Effector CD8-positive, alpha-beta T cell (primary cell): ENCODE measurements around the gene NCKAP5.

Experiments used
- DNase-seq: peaks from one replicate; lab custom pipeline; 2025; lab: John Stamatoyannopoulos, UW

The NCKAP5 gene

DNA sequence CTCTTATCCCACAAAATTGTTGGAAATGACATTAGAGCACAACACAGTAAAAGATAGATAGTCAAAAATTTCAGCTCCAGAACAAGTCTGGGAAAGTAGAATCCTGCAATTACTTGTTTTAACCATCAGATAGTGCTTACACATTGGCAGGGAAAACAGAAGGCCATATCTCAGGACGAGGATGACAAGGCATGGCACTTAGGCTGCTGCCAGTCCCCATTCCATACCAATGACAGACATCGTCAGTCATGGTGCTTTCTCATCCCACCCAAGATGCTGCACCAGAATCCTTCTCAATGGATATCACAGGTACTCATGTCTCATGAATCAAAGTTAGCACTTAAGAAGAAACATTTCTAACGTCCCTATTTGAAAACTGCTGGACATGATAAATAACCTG lies 187.3 kb downstream of the NCKAP5 start:
- DNase-seq: no peak

DNA sequence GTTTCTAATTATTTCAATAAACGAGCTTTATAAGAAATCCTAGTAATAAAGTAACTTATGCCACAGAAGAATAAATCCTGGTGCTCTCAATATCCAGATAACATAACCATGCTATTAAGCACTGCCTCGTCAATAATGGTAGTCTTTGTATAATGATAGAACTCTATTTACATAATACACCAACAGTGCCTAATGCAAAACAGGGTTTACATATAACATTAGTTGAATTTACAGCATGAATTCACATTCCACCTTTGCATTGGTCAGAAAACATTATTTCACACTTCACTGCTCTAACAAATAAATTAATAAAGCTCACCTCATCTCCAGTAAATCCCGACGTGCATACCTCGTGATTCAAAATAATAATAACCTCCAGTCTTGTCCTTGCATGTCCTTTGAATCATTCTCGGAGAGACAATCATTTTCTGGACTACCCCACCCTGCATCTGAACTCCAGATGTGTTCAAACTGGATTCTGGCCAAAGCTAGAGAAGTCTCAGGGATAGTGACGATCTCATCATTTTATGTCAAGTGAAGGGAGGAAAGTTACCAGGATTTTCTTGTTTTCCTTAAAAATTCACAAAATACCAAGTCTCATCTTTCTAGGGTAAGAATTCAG lies 189.2 kb downstream of the NCKAP5 start:
- DNase-seq: no peak

DNA sequence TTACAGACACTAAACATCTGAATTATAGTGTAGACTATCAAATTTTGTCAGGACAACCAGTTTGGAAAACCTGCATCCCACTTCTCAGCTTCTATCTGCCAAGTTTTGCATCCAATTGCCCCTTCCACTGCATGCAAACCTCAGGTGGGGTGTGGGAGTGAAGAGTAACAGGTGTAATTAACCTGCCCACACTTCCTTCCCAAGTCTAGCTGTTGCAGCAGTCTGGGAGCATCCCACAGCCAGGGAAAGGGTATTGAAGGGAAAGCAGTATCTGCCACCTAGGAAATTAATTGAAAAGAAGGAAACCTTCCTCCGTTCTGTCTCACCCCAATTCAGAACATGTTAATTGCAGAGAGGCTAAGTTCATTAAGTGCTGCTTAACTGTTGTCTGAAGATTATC lies 189.9 kb downstream of the NCKAP5 start:
- DNase-seq: no peak

DNA sequence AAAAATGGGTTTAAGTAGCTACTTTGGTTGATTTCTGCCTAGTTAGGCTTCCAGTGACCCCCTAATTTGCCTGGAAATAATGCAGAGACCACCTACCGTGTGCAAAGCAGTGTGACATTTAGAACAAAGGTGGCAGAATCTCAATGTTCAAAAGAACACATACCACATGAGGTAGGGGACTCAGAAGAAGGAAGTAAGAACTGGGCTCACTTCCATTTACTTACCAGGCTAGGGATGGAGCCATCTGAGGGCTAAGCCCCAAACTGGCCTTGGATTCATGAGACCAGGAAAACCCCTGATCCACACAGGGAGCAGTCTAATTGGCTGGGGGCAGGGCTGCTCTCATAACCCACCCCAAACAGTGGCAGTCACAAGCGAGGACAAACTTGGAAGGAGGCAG lies 190.7 kb downstream of the NCKAP5 start:
- DNase-seq: no peak

DNA sequence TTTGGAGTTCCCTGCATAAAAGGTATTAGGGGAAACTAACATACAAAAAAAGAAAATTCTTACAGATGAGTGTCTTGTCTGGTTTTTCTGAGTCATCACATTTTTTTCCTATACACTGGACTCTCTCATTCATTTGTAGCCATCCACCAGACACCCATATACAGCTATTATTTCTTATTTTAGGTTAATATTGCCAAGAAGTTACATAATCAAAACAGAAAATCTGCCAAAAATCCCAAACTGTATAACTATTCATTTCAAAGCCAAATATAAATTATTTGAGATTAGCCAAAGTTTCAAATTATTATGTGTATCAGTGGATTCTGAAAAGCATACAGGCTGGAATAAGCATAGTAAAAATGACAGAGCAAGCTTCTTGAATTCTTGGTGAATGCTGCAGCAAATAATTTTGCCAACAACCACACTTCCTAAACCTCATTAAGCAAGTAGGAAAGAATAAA lies 191.2 kb downstream of the NCKAP5 start:
- no peak for DNase-seq

DNA sequence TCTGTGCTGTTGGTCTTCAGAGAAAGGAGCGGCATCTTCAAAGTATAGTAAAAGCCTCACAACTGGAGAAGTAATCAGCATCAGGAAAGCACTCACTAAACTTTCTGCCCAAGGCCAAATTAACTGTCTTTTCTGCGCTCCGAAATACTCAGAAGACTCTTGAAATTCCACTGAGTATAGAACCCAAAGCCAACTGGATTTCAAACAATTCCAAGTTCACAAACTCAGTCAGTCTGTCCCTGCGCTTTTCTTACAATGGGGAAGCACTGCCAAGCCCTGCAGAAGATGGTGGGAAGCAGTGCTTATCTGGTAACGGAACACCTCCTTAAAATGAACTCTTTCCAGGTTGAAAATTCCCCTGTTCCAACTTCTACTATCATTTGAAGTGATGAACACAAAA lies 193.5 kb downstream of the NCKAP5 start:
- DNase-seq: no peak

DNA sequence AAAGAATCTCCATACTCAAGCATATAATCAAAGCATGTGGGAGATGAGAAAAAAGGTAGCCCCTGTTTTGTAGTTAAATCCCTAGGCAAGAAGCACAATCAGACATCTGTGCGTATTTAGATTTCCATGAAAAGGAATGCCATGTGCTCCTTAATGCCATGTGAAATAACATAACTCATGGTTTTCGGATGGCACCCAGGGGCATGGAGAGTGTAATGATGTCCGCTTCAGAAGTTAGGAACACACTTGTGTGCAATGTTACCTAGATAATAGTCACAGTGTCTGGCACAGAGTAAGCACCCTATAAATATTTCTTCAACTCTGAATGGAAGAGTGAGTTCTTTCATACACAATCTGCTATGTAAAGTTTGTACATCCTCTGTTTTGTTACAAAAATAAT lies 197.0 kb downstream of the NCKAP5 start:
- DNase-seq: no peak

DNA sequence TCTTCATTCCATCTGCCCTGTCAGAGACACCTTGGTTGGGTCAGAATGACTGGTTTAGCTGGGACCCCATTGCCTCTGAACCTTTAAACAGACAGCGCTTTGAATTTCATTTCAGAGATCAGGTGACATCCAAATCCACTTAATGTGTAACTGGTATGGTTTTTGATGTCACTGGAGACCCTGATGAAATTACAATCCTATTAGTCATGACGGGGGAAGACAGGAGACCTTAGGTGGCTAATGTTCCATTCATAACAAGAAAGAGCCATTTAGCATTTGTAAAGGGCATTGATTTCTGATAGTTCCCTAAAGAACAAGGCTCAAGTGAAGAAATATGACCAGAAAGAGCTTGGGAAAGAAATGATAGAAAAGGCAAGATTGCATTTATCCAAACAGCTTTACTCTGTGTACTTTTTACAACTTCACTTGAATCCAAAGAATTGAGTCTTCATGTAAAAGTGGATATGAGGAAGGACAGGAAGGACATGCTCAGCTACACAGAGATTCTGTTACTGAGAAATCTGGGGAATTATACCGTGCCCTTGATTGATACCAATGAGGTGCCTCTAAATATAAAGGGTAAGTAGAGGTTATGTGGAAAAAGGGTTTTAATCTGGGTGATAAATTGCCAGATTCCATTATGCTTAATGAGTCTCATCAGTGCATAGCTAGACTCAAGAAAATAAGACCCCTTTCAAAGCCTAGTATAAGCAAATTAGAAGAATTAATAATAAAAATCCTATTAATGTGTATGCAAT lies 198.2 kb downstream of the NCKAP5 start:
- no peak for DNase-seq

DNA sequence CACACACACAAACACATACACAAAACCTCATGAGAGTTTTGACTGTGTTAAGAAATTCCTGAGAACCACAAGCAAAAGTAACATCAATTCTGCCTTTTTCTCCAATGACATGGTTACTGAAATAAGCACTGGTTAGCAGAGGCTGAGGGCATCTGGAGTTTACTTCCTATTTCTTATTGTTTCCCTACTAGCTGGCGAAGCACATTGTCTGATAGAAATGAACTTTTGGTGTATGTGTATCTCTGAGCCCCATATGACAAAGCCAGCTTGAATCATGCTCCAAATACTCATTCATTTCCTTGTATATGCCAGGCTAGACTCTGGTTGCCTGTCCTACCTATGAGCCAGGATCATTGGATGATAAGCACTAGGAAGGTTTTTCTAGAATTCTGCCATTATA lies 203.1 kb downstream of the NCKAP5 start:
- DNase-seq: no peak

DNA sequence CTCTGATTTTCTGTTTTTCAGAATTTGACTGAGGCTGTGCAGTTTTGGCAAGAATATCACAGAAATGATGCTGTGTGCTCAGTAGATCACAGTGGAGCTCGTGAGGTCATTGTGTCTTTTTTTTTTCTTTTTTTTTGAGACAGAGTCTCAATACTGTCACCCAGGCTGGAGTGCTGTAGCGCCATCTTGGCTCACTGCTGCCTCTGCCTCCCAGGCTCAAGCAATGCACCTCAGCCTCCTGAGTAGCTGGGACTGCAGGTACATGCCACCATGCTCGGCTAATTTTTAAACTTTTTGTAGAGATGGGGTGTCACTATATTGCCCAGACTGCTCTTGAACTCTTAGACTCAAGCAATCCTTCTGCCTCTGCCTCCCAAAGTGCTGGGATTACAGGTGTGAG lies 203.6 kb downstream of the NCKAP5 start:
- DNase-seq: no peak

DNA sequence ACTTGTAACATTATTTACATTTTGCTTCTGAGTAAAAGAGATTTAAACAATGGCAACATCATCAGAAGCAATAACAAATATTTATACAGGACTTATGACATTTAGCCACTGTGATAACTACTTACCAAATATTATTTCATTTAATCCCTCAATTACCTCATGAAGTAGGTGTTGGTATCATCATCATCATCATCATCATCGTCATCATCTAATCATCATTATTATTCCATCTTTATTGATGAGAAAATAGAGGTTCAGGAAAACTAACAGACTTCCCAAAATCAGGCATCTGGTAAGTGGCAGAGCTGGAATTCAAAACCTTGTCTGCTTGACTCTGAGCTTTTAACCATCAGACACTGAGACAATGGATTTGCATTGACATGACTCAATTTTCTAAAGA lies 204.4 kb downstream of the NCKAP5 start:
- no peak for DNase-seq

DNA sequence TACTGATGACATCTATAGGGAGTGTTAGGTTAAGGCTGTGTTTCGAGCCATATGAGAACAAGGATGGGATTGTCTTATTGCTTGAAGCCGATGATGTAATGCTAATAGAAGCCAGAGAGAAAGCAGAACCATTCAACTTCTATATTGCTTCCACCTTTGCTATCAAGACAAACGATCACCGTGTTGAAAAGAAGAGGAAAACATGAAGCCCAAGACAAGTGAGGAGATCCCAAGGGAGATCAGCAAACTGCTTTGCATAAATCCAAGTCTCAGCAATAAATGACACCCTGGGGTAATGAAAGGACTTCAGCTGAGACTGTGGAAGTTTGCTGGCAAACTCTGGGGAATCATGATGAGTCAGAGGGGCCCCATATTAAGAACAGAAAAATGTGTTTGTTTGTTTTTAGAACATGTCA lies 206.2 kb downstream of the NCKAP5 start:
- DNase-seq: no peak

DNA sequence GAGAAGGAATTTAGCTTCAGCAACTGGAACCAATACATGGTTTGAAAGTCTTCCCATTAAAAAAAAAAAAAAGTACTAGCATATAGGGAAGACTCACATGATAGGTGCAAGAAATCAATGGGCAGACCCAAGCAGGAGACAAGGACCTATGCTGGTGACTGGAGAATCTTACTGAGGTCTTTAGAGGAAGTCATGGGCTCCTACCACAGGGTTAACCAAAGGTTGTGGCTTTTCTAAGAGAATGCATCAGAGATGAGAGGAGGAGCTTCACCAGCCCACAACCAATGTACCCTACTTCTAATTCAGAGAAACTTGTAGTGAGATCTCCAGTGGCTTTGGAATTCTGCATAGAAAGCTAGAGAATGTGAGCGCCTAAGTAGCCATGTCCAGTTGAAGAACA lies 207.4 kb downstream of the NCKAP5 start:
- DNase-seq: no peak

DNA sequence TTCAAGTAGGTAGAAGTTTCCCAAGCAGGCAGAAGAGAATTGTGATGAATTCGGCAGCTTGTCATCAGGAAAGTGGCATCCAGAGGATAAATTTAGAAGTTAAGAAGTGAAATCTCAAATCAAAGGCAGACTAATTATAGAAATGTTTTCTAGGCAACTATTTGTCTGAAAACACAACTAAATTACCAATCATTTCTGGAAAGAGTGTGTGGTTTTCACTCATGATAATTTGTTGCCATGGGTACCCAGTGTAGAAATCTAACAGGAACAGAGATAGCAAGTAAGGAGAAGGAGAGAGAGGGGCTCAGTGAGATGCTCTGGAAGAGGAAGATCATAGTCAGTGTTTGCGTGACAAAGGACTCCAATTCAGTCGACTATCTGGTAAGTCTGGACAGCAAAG lies 208.1 kb downstream of the NCKAP5 start:
- no peak for DNase-seq

DNA sequence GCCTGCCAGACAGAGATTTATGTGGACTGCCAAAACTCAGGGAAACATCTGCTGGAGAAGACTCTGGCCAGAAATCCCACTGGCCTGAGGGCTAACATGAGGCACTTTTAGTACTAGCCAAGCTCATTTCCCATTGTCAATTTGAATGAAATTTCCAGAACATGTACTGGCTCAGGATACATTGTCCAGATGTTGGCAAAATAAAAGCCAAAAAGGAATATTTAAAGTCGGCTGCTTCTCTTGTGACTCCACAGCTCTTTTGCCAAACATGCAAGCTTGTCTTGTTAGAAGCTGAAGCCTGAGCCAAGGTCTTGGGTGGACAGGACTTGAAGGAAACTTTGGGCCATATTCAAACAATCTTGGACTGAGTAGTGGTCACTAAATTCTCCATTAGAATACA lies 215.5 kb downstream of the NCKAP5 start:
- no peak for DNase-seq

DNA sequence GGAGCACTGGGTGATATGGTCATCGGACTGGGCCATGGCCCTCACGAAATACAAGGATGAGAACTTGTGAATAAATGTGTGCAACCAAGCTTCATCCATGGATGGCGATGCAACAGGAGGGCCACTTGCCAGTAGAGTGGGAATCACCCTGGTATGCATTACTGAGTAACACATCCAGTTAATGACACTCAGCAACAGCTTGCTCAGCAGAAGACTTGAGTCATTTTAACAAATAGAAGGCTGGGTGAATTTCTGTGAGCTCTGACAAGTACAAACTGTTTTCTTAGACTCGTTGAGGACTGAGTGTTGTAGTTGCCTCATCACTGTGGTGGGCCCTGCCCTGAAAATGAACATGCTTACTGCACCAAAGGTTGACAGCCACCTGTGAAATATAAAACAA lies 221.6 kb downstream of the NCKAP5 start:
- no peak for DNase-seq

DNA sequence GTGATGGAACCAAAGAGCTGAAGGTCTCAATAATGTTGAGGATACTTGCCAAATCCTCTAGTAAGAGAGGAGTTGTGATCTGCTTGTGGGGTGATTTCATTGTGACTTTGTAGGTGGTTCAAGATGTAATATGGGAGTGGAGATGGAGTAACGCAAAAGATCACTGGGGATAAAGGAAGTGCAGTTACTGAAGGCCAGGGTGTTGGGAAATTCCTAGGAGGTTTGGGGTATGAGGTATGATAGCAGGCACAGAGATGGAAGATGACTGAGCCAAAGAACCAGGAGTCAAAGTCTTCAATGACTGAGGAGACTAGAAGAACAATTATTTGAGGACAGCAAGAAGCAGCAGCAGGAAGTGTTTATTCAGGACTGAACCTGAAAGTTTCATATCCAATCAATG lies 222.6 kb downstream of the NCKAP5 start:
- DNase-seq: no peak

DNA sequence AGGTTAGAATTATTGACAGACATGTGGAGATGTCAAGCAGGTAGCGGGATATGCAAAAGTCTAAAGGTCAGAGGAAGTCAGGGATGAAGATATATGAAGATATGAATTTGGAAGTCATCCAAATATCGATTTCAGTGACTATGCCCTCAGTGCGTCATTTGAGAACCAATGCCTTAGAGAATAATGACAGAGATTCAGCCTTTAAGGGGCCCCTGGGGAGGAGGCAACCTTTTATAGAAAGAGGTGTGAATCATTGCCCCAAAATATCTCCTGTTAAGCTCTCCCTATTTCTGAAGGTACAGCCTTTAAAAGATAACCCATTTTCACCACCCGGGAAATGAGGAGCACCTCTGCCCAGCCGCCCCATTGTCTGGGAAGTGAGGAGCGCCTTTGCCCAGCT lies 223.4 kb downstream of the NCKAP5 start:
- DNase-seq: no peak

DNA sequence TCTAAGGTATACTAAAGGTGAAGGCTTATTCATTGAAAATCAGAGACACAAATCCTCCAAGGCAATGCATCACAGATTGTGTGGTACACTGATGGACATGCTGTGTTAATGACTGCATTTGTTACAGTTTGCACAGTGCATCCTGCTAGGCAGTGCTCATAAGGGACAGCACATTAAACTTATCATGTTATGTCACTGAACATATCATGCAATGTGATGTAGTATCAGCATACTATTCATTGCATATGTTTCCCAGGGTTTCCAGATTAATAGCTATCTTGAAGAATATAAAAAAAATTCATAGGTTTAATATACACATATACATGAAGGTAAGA lies 225.3 kb downstream of the NCKAP5 start:
- DNase-seq: no peak

DNA sequence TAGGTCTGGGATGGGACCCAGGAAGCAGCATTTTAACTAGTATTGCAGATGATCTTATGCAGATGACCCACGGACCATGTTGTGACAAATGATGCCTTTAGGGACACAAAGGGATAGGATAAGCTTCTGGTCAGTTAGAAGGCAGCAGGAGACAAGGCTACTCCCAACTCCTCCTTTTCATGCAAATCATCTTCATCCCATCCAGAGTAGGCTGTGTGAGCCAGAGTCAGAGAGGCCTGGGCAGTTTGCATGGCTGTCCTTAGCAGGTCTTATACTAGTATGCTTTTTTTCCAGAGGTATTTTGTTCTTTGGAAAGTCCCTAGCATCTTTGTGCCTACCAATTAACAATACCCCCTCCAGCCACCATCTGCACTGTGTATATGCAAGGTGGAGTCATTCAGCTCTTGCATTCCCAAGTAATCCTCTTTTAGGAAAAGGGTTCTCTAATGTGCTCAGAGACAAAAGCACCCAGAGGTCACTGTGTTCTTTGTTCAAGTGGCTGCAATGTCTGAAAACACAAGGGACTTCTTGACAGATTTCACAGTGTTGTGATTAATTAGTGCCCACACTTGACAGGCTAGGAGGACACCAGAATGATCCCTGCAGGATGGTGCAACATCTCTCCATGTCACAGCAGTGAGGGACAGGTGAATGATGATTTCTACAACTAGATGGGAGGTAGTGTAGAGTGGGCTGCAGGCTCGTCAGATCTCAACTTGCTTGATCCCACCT lies 225.8 kb downstream of the NCKAP5 start:
- DNase-seq: no peak

DNA sequence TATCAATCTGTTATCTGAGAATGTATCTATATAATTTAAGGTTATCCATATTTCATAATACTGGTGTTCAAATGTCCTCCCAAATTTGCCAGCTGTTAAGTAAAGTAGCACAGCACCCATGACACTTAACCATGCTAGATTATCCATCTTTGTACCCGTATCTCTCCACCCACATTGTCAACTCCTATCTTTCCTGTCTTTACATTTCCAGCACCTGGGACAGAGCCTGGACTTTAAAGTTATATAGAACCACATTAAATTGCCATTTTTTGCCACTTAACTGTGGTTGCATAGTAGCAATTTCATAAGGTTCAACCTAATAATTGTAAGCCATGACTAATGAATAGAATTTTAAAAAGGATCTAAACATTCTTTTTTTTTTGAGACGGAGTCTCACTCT lies 226.7 kb downstream of the NCKAP5 start:
- DNase-seq: no peak

DNA sequence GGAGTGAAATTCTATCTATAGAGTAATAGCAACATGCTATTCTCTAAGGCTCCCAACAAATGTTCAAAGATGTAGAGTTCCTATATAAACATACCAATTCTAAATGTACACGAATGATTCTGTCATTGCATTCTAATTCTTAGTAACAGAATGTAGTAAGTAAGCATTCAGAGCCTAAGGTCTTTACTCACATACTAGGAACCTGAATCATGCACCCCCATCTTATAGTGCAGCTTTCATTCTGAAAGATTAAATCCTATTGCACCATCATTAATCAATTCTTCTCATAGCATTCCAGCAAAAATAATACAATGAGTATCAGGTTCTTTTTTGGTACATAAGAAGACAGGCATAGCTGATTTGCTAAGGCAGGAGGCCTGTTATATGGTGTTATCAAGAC lies 230.0 kb downstream of the NCKAP5 start:
- DNase-seq: no peak

DNA sequence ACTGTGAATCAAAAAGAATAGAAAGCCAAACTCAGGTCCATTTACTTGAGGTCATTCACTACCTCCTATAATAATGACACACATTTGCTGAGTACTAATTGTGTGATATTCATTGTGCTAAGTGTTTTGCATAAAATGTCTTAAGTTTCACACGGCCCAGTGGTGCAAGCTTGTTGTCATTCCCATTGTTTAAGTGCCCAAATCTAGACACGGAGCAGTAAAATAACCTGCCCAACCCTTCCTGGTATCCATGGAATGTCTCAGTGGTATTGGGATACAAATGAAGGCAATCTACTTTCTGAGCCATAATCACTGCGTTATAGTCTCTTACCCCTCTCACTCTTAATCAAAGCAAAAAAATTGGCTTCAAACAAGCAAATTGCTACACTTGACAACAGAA lies 233.3 kb downstream of the NCKAP5 start:
- DNase-seq: no peak
